ENCODE data around the gene RASGEF1B.

Gene RASGEF1B

GRCh38 chr4:81421346-81422218 lies 50.1 kb downstream of the RASGEF1B start:
- no peaks in the 10 kb centered on the region for H3K36me3 ChIP-seq (ENCODE audit: control insufficient read depth in 1 of 2, insufficient read depth in 2 of 2, low read length in 2 of 2)
- H3K23ac ChIP-seq (ENCODE audit: low read length): no peak overlapping the region
- WGBS (ENCODE audit: extremely low coverage, insufficient coverage, insufficient read length): no CpG with 5 or more reads among the region's 6 CpGs
- H3K4ac ChIP-seq (ENCODE audit: low read depth, low read length): no peak overlapping the region
- H3K18ac ChIP-seq (ENCODE audit: low read length): no peak overlapping the region
- H3K79me2 ChIP-seq (ENCODE audit: control insufficient read depth, insufficient read depth, low read length, poor library complexity): no peaks in the 10 kb centered on the region
- no peaks in the 10 kb centered on the region for H3K9me3 ChIP-seq (ENCODE audit: insufficient read depth, low read depth, low read length)
- no peak overlapping the region for H3K4me3 ChIP-seq (ENCODE audit: low read depth, low read length)
- no peaks in the 10 kb centered on the region for H3K79me1 ChIP-seq (ENCODE audit: low read length)
- no peak overlapping the region for H2AK5ac ChIP-seq (ENCODE audit: low read length)
- H3K9ac ChIP-seq (ENCODE audit: low read length): no peak overlapping the region
- DNase-seq: peak; percentile 71 to 90
- no peak overlapping the region for H2BK120ac ChIP-seq (ENCODE audit: insufficient read depth, low read length, poor library complexity)
- no peak overlapping the region for H2BK12ac ChIP-seq (ENCODE audit: low read length)
- H3K4me2 ChIP-seq (ENCODE audit: low read length): no peak overlapping the region
- H2AFZ ChIP-seq (ENCODE audit: insufficient read depth, low read length, poor library complexity): no peak overlapping the region
- no peak overlapping the region for H3K27ac ChIP-seq (ENCODE audit: low read depth, low read length)
- H4K8ac ChIP-seq (ENCODE audit: low read depth, low read length): no peak overlapping the region
- peaks cover 0 to 3% of the 10 kb centered on the region in 2 experiments for H3K4me1 ChIP-seq (ENCODE audit: control insufficient read depth in 1 of 2, insufficient read depth in 2 of 2, low read length in 2 of 2)
- no peaks in the 10 kb centered on the region for H3K27me3 ChIP-seq (ENCODE audit: insufficient read depth, low read length)
- H2BK5ac ChIP-seq (ENCODE audit: low read depth, low read length, poor library complexity): no peak overlapping the region
- H3K14ac ChIP-seq (ENCODE audit: low read length): no peak overlapping the region
- H4K12ac ChIP-seq (ENCODE audit: low read depth, low read length): no peak overlapping the region
- H4K91ac ChIP-seq (ENCODE audit: low read depth, low read length): no peak overlapping the region

- H2AFZ ChIP-seq (ENCODE audit: insufficient read depth, low read length, poor library complexity): no peak overlapping the region
- H3K18ac ChIP-seq (ENCODE audit: low read length): no peak overlapping the region
- no peak overlapping the region for H3K27ac ChIP-seq (ENCODE audit: low read depth, low read length)
- H3K4ac ChIP-seq (ENCODE audit: low read depth, low read length): no peak overlapping the region
- H2BK5ac ChIP-seq (ENCODE audit: low read depth, low read length, poor library complexity): no peak overlapping the region
- H3K4me3 ChIP-seq (ENCODE audit: low read depth, low read length): no peak overlapping the region
- no peak overlapping the region for H4K91ac ChIP-seq (ENCODE audit: low read depth, low read length)
- H3K36me3 ChIP-seq (ENCODE audit: control insufficient read depth in 1 of 2, insufficient read depth in 2 of 2, low read length in 2 of 2): no peaks in the 10 kb centered on the region
- DNase-seq: no peak
- H3K79me2 ChIP-seq (ENCODE audit: control insufficient read depth, insufficient read depth, low read length, poor library complexity): no peaks in the 10 kb centered on the region
- no peak overlapping the region for H4K12ac ChIP-seq (ENCODE audit: low read depth, low read length)
- no peak overlapping the region for H3K9ac ChIP-seq (ENCODE audit: low read length)
- H3K4me2 ChIP-seq (ENCODE audit: low read length): no peak overlapping the region
- H3K14ac ChIP-seq (ENCODE audit: low read length): no peak overlapping the region
- no peaks in the 10 kb centered on the region for H3K27me3 ChIP-seq (ENCODE audit: insufficient read depth, low read length)
- H2AK5ac ChIP-seq (ENCODE audit: low read length): no peak overlapping the region
- H2BK12ac ChIP-seq (ENCODE audit: low read length): no peak overlapping the region
- H3K9me3 ChIP-seq (ENCODE audit: insufficient read depth, low read depth, low read length): no peaks in the 10 kb centered on the region
- no peaks in the 10 kb centered on the region for H3K79me1 ChIP-seq (ENCODE audit: low read length)
- H2BK120ac ChIP-seq (ENCODE audit: insufficient read depth, low read length, poor library complexity): no peak overlapping the region
- H4K8ac ChIP-seq (ENCODE audit: low read depth, low read length): no peak overlapping the region
- no CpG with 5 or more reads among the region's 1 CpG for WGBS (ENCODE audit: extremely low coverage, insufficient coverage, insufficient read length)
- no peak overlapping the region for H3K23ac ChIP-seq (ENCODE audit: low read length)
- no peaks in the 10 kb centered on the region for H3K4me1 ChIP-seq (ENCODE audit: control insufficient read depth in 1 of 2, insufficient read depth in 2 of 2, low read length in 2 of 2)
Observed at GRCh38 chr4:81418572-81418971, 53.1 kb downstream of the RASGEF1B start.

GRCh38 chr4:81412946-81413495 lies 58.7 kb downstream of the RASGEF1B start:
- H2BK12ac ChIP-seq (ENCODE audit: low read length): no peak overlapping the region
- H3K9me3 ChIP-seq (ENCODE audit: insufficient read depth, low read depth, low read length): no peaks in the 10 kb centered on the region
- no peak overlapping the region for H3K18ac ChIP-seq (ENCODE audit: low read length)
- no peaks in the 10 kb centered on the region for H3K79me1 ChIP-seq (ENCODE audit: low read length)
- no peaks in the 10 kb centered on the region for H3K36me3 ChIP-seq (ENCODE audit: control insufficient read depth in 1 of 2, insufficient read depth in 2 of 2, low read length in 2 of 2)
- no peak overlapping the region for H2BK120ac ChIP-seq (ENCODE audit: insufficient read depth, low read length, poor library complexity)
- no peak overlapping the region for H3K4me2 ChIP-seq (ENCODE audit: low read length)
- no peak overlapping the region for H4K8ac ChIP-seq (ENCODE audit: low read depth, low read length)
- H3K9ac ChIP-seq (ENCODE audit: low read length): no peak overlapping the region
- H3K79me2 ChIP-seq (ENCODE audit: control insufficient read depth, insufficient read depth, low read length, poor library complexity): no peaks in the 10 kb centered on the region
- H3K23ac ChIP-seq (ENCODE audit: low read length): peak overlapping the region; percentile 54
- no peak overlapping the region for H3K4ac ChIP-seq (ENCODE audit: low read depth, low read length)
- H2AK5ac ChIP-seq (ENCODE audit: low read length): no peak overlapping the region
- no peak overlapping the region for H3K14ac ChIP-seq (ENCODE audit: low read length)
- no peak overlapping the region for H4K12ac ChIP-seq (ENCODE audit: low read depth, low read length)
- H3K4me1 ChIP-seq (ENCODE audit: control insufficient read depth in 1 of 2, insufficient read depth in 2 of 2, low read length in 2 of 2): no peaks in the 10 kb centered on the region
- no CpG with 5 or more reads among the region's 4 CpGs for WGBS (ENCODE audit: extremely low coverage, insufficient coverage, insufficient read length)
- no peaks in the 10 kb centered on the region for H3K27me3 ChIP-seq (ENCODE audit: insufficient read depth, low read length)
- H3K4me3 ChIP-seq (ENCODE audit: low read depth, low read length): peak overlapping the region; percentile 54
- no peak overlapping the region for H4K91ac ChIP-seq (ENCODE audit: low read depth, low read length)
- H2BK5ac ChIP-seq (ENCODE audit: low read depth, low read length, poor library complexity): no peak overlapping the region
- H3K27ac ChIP-seq (ENCODE audit: low read depth, low read length): no peak overlapping the region
- DNase-seq: peak in 1 of 2 donors; percentile 9
- no peak overlapping the region for H2AFZ ChIP-seq (ENCODE audit: insufficient read depth, low read length, poor library complexity)

GRCh38 chr4:81410680-81411079 lies 61.0 kb downstream of the RASGEF1B start:
- Histone ChIP-seq H2BK120ac (ENCODE audit: insufficient read depth, low read length, poor library complexity) (no peak overlapping the region), H2BK12ac (ENCODE audit: low read length) (no peak overlapping the region), H3K4me2 (ENCODE audit: low read length) (no peak overlapping the region), H3K4me3 (ENCODE audit: low read depth, low read length) (no peak overlapping the region), H3K27me3 (ENCODE audit: insufficient read depth, low read length) (no peaks in the 10 kb centered on the region), H2BK5ac (ENCODE audit: low read depth, low read length, poor library complexity) (no peak overlapping the region), H3K79me1 (ENCODE audit: low read length) (no peaks in the 10 kb centered on the region), H3K79me2 (ENCODE audit: control insufficient read depth, insufficient read depth, low read length, poor library complexity) (no peaks in the 10 kb centered on the region), H2AK5ac (ENCODE audit: low read length) (no peak overlapping the region), H3K9ac (ENCODE audit: low read length) (no peak overlapping the region), H3K23ac (ENCODE audit: low read length) (no peak overlapping the region), H2AFZ (ENCODE audit: insufficient read depth, low read length, poor library complexity) (no peak overlapping the region), H3K4me1 (ENCODE audit: control insufficient read depth in 1 of 2, insufficient read depth in 2 of 2, low read length in 2 of 2) (no peaks in the 10 kb centered on the region), H4K8ac (ENCODE audit: low read depth, low read length) (no peak overlapping the region), H3K4ac (ENCODE audit: low read depth, low read length) (no peak overlapping the region), H4K12ac (ENCODE audit: low read depth, low read length) (no peak overlapping the region), H4K91ac (ENCODE audit: low read depth, low read length) (no peak overlapping the region), H3K36me3 (ENCODE audit: control insufficient read depth in 1 of 2, insufficient read depth in 2 of 2, low read length in 2 of 2) (no peaks in the 10 kb centered on the region), H3K27ac (ENCODE audit: low read depth, low read length) (no peak overlapping the region), H3K18ac (ENCODE audit: low read length) (no peak overlapping the region), H3K9me3 (ENCODE audit: insufficient read depth, low read depth, low read length) (no peaks in the 10 kb centered on the region), H3K14ac (ENCODE audit: low read length) (no peak overlapping the region)
- no CpG with 5 or more reads among the region's 2 CpGs for whole genome bisulfite sequencing (ENCODE audit: extremely low coverage, insufficient coverage, insufficient read length)
- no peak for DNase-seq

Data from trophoblast cell (in vitro differentiated cells and primary cell).